Stimulated activated CD8-positive, alpha-beta memory T cell treated with anti-CD3 and anti-CD28 coated beads, Interleukin-12 subunit alpha, Interleukin-12 subunit beta, amount 100 ng/mL, for 1 hour (primary cell): ENCODE results near the gene CATSPERZ.
"Not testable (repeated sequence)": the region's sequence is repeated elsewhere in the genome, so short reads cannot be mapped to it uniquely, and the experiment has no call there.

Experiments used
- DNase-seq: peaks from one replicate; pipeline ENCODE4 v3.0.0-alpha.2; 2020; ENCODE audit warnings: low read depth

The CATSPERZ gene

GRCh38 chr11:64304316-64305072, 4.3 kb downstream of the CATSPERZ start:
- peak; percentile 93 for DNase-seq

GRCh38 chr11:64305075-64305690, 5.0 kb downstream of the CATSPERZ start, which contains the start of gene ESRRA:
Gene ESRRA (plus strand): TSS chr11:64305524. CDS start chr11:64307180, 1,656 bp downstream.
- DNase-seq: peak; percentile 99

GRCh38 chr11:64305691-64306562, 5.8 kb downstream of the CATSPERZ start:
- peak; percentile 55 for DNase-seq

GRCh38 chr11:64306563-64306875, 6.4 kb downstream of the CATSPERZ start:
- no peak for DNase-seq

- no peak for DNase-seq
These were observed 6.9 kb downstream of the CATSPERZ start for GRCh38 chr11:64306876-64307622.

GRCh38 chr11:64307795-64308194, 7.6 kb downstream of the CATSPERZ start:
- not testable (repeated sequence) for DNase-seq

GRCh38 chr11:64312947-64313346, 12.8 kb downstream of the CATSPERZ start:
- no peak for DNase-seq

- DNase-seq: no peak
These were observed 13.5 kb downstream of the CATSPERZ start for GRCh38 chr11:64313491-64314145.

GRCh38 chr11:64314146-64314804, 14.1 kb downstream of the CATSPERZ start:
- DNase-seq: no peak

GRCh38 chr11:64314805-64315561, 14.8 kb downstream of the CATSPERZ start:
- DNase-seq: no peak

- DNase-seq: not testable (repeated sequence)
These were observed 15.7 kb downstream of the CATSPERZ start for GRCh38 chr11:64315667-64316526.

GRCh38 chr11:64316672-64317324, 16.6 kb downstream of the CATSPERZ start:
- DNase-seq: no peak

GRCh38 chr11:64317325-64317960, 17.3 kb downstream of the CATSPERZ start, which contains the start of gene TRMT112:
Gene TRMT112 (minus strand): TSS chr11:64317559. CDS start chr11:64317526, 33 bp downstream.
- peak; percentile 97 for DNase-seq

- DNase-seq: peak; percentile 86
These were observed 18.0 kb downstream of the CATSPERZ start, which contains the start of gene PRDX5 for GRCh38 chr11:64317961-64318765. Gene PRDX5 (plus strand): TSS chr11:64318121. CDS start chr11:64318216, 95 bp downstream.

GRCh38 chr11:64318766-64319761, 18.9 kb downstream of the CATSPERZ start:
- DNase-seq: no peak

- no peak for DNase-seq
These were observed 20.4 kb downstream of the CATSPERZ start for GRCh38 chr11:64320556-64320955.
